ENCODE measurements around the gene ITPR1.
"Not testable (repeated sequence)": the region's sequence is repeated elsewhere in the genome, so short reads cannot be mapped to it uniquely, and the experiment has no call there.

ITPR1 gene

GRCh38 chr3:4574426-4574965 is 81.3 kb downstream of the ITPR1 start:
- no peak for FAIRE-seq

GRCh38 chr3:4575381-4575780 is 82.2 kb downstream of the ITPR1 start:
- no peak for FAIRE-seq

GRCh38 chr3:4577721-4578120 is 84.6 kb downstream of the ITPR1 start:
- no peak for FAIRE-seq

- FAIRE-seq: no peak
Observed at GRCh38 chr3:4580346-4581123, 87.4 kb downstream of the ITPR1 start.

GRCh38 chr3:4581124-4581424 is 87.9 kb downstream of the ITPR1 start:
- FAIRE-seq: no peak

- no peak for FAIRE-seq
Observed at GRCh38 chr3:4581498-4581897, 88.3 kb downstream of the ITPR1 start.

GRCh38 chr3:4581920-4582611 is 88.9 kb downstream of the ITPR1 start:
- FAIRE-seq: no peak

GRCh38 chr3:4582624-4583023 is 89.5 kb downstream of the ITPR1 start:
- no peak for FAIRE-seq

- no peak for FAIRE-seq
Observed at GRCh38 chr3:4583416-4583815, 90.3 kb downstream of the ITPR1 start.

GRCh38 chr3:4584456-4585249 is 91.5 kb downstream of the ITPR1 start:
- FAIRE-seq: no peak

GRCh38 chr3:4586381-4586780 is 93.2 kb downstream of the ITPR1 start:
- no peak for FAIRE-seq

GRCh38 chr3:4587061-4587837 is 94.1 kb downstream of the ITPR1 start:
- no peak for FAIRE-seq

- FAIRE-seq: no peak
Observed at GRCh38 chr3:4587838-4588105, 94.6 kb downstream of the ITPR1 start.

GRCh38 chr3:4588466-4588865 is 95.3 kb downstream of the ITPR1 start:
- FAIRE-seq: no peak

- FAIRE-seq: no peak
Observed at GRCh38 chr3:4589475-4590097, 96.4 kb downstream of the ITPR1 start.

GRCh38 chr3:4590849-4591248 is 97.7 kb downstream of the ITPR1 start:
- not testable (repeated sequence) for FAIRE-seq

GRCh38 chr3:4591669-4592068 is 98.5 kb downstream of the ITPR1 start:
- no peak for FAIRE-seq

GRCh38 chr3:4593014-4593413 is 99.9 kb downstream of the ITPR1 start:
- no peak for FAIRE-seq

- no peak for FAIRE-seq
Observed at GRCh38 chr3:4595710-4596113, 102.6 kb downstream of the ITPR1 start.

- no peak for FAIRE-seq
Observed at GRCh38 chr3:4596612-4597011, 103.5 kb downstream of the ITPR1 start.

GRCh38 chr3:4597208-4597985 is 104.2 kb downstream of the ITPR1 start:
- no peak for FAIRE-seq

- FAIRE-seq: not testable (repeated sequence)
Observed at GRCh38 chr3:4598232-4598631, 105.1 kb downstream of the ITPR1 start.
